Hematopoietic multipotent progenitor cell treated with erythropoietin and hydrocortisone succinate and interleukin-3 and kit ligand, for 4 days (in vitro differentiated cells): ENCODE data around the gene PLEKHO2.

Experiments used
- DNase-seq: peaks from one replicate; pipeline ENCODE4 v3.0.0-alpha.2; 2015

PLEKHO2 gene

GRCh38 chr15:64895285-64896065 lies 53.8 kb downstream of the PLEKHO2 start:
- DNase-seq, result peak; percentile 89

DNA sequence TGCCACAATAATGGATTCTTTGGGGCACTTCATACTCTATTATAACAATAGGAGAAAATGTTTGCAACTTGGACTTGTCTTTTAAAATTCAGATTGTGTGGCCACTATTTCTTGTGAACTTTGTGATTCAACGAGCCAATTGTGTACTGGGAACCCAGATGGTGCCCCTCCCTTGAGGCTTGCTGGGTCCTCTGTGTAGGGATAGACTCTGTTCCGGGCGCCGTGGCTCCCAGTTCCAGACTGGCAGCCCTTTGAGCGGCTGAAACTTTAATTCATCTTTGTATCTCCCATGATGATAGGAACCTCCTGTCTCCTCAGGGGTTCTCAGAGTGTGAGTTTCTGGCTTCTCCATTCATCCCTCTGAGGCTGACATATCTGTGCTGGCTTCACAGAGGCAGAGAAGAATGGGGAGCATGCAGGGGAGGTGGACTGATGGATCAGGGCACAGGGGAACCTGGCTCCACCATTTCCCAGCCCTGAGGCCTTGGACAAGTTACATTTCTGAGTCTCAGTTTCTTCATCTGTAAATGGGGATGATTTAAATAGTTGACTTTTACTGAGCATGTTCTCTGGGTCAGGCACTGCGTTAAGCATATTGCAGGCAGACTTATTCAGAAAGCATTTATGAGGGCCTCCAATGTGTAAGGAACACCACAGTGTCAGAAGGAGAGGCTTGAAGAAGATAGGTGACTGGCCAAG lies 54.8 kb downstream of the PLEKHO2 start:
- DNase-seq, result no peak

GRCh38 chr15:64897345-64897985 lies 55.8 kb downstream of the PLEKHO2 start:
- peak; percentile 62 for DNase-seq

GRCh38 chr15:64898406-64898805 lies 56.7 kb downstream of the PLEKHO2 start:
- DNase-seq, result no peak

DNA sequence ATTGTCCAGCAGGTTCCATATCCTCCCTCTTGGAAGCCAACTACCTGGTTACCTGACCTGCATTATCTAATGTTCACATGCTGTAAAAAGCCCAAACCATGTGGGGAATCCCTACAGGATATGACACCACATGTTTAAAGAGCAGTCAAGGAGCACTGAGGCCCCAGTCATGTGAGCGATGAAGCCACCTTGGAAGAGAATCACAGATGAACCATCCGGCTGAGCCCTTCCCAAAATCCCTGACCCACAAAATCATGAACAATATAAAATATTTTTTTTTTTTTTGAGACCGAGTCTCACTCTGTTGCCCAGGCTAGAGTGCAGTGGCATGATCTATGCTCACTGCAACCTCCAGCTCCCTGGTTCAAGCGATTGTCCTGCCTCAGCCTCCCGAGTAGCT lies 59.4 kb downstream of the PLEKHO2 start:
- no peak for DNase-seq

DNA sequence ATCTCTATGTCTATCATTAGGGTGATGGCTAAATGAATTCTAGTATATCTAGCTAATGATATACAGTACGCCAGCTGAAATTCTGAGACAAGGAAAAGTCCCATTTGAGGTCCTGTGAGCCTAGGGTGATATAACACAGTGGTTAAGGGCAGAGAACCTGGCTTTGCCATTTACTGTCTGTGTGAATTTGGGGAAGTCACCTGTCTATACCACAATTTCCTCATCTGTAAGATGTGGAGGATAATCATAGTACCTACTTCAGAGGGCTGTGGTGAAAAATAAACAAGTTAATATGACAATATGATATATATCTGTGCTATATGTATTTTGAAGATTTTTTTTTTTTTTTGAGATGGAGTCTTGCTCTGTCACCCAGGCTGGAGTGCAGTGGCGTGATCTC lies 60.2 kb downstream of the PLEKHO2 start:
- no peak for DNase-seq

DNA sequence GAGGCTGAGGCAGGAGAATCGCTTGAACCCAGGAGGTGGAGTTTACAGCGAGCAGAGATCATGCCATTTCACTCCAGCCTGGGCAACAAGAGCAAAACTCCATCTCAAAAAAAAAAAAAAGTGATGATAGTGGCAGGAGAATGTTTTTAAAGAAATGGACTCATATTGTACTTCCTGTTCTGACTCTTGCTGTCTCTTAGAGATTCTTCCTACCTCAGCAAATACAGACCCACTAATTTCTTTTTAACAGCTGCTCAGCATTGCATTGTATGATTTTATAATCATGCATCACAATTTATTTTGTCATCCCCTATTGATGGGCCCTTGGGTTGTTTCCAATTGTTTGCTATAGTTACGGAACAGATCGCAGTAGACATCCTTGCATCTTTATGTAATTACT lies 61.1 kb downstream of the PLEKHO2 start:
- no peak for DNase-seq

DNA sequence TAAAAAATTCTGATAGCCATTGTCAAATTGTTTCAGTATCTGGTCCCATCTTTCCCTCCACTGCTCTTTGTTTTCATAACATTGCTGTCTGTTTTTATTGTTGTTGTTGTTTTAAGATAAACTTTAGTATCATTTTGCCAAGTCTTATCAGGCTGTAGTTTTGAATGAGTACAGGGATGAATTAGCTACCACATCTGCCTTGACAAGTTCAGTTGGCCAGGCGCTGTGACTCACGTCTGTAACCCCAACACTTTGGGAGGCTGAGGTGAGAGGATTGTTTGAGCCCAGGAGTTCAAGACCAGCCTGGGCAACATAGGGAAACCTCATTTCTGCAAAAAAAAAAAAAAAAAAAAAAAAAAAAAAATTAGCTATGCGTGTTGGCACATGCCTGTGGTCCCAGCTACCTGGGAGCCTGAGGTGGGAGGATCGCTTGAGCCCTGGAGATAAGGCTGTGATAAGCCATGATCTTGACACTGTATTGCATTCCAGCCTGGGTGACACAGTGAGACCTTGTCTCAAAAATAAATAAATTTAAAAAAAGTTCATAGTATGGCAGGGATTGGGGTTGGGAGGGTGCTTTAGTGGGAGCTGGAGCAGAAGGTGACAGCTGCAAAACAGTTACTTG lies 61.7 kb downstream of the PLEKHO2 start:
- DNase-seq, result no peak

- DNase-seq, result no peak
Measured at GRCh38 chr15:64904189-64904588, 62.5 kb downstream of the PLEKHO2 start.

DNA sequence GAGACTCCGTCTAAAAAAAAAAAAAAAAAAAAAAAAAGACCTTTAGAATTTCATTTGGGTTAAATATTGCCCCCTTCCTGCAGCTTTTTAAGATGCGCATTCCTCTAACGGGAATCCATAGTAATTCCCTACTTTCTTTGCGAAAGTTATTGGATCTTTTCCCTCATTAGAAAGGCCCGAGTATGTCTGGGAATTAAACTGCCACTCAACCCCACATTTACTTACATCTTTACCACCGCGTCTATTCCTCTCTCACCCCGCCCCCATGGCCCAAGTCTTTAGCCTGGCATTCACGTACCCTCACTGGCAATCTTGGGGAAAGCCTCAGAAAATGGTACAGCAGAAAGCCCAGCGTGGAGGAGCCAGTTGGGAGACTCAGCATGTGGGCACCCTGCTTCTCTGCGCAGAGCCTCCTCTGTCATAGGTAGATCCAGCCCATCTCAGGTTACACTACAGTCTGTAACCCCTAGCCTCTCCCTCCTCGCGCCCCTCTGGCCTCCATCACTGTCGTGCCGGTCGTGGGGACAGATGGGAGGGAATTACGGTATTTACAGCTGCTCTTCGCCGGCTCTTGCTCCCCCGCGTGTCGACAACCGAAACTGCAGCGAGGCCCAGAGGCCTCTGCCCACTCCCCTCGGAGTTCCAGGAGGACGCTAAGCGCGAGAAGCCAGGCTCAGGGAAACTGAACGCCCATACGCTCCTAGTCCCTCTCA lies 63.6 kb downstream of the PLEKHO2 start:
- DNase-seq, result peak; percentile 91

- DNase-seq, result no peak
Measured at GRCh38 chr15:64905941-64906340, 64.2 kb downstream of the PLEKHO2 start.

DNA sequence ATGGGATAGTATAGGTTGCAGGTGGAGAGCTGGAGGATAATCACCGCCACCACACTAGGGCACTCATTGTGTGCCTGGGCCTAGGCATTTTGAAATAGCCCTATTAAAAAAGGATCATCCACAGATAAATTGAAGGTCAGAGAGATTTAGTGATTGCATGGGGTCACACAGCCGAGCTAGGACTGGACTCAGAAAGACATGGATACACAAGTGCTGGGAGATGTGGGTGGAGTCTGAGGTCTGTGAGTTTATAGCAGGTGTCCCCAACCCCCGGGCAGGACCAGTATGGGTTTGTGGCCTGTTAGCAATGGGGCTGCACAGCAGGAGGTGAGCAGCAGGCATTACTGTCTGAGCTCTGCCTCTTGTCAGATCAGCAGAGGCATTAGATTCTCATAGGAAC lies 64.7 kb downstream of the PLEKHO2 start:
- DNase-seq, result no peak

DNA sequence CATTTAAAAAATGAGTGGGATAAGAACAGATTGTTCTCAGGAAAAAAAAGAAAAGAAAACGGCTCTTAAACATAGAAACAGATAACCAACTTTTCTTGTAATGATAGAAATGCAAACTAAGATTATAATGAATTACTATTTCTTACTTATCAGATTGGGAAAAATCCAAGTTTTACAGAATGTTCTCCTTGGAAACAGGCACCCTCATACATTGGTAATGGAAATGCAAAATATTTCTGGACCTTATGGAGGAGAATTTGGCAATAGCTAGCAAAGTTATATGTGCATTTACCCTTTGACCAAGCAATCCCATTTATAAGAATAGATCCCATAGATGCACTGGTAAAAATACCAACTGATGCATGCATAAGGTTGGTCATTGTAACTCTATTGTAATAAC lies 66.3 kb downstream of the PLEKHO2 start:
- DNase-seq, result no peak

- no peak for DNase-seq
Measured at GRCh38 chr15:64909546-64909945, 67.8 kb downstream of the PLEKHO2 start.

- peak; percentile 67 for DNase-seq
Measured at GRCh38 chr15:64911311-64912186, 69.8 kb downstream of the PLEKHO2 start, which contains the start of gene ANKDD1A. Gene ANKDD1A, plus strand, starts transcription at chr15:64911902. Its CDS starts 29 bp downstream, at chr15:64911931.

GRCh38 chr15:64912379-64913325 lies 70.9 kb downstream of the PLEKHO2 start:
- no peak for DNase-seq

GRCh38 chr15:64915518-64916227 lies 74.0 kb downstream of the PLEKHO2 start:
- no peak for DNase-seq

GRCh38 chr15:64916365-64916764 lies 74.7 kb downstream of the PLEKHO2 start:
- DNase-seq, result no peak

GRCh38 chr15:64917211-64917610 lies 75.5 kb downstream of the PLEKHO2 start:
- DNase-seq, result no peak
